Parathyroid adenoma (tissue), 2 donors: ENCODE measurements around the gene BST1.

Experiments
- H2AFZ ChIP-seq: fragments of 300-600 bp; sonication (generic); one replicate; pipeline ENCODE4 v1.7.0; 2017; ENCODE audit warnings: antibody characterized with exemption, mild to moderate bottlenecking
- H3K27ac ChIP-seq: fragments of 300-600 bp; sonication (generic); one replicate; pipeline ENCODE4 v1.7.0; 2017
- H3K27me3 ChIP-seq: fragments of 300-600 bp; sonication (generic); one replicate; pipeline ENCODE4 v1.7.0; 2017; ENCODE audit warnings: low read length; ENCODE audit not compliant: control insufficient read depth, insufficient read depth
- H3K36me3 ChIP-seq: fragments of 300-600 bp; sonication (generic); one replicate; pipeline ENCODE4 v1.7.0; 2017; ENCODE audit warnings: low read length; ENCODE audit not compliant: control insufficient read depth, insufficient read depth
- H3K4me1 ChIP-seq: fragments of 300-600 bp; sonication (generic); one replicate; pipeline ENCODE4 v1.7.0; 2017; ENCODE audit warnings: control low read depth
- H3K4me2 ChIP-seq: fragments of 300-600 bp; sonication (generic); one replicate; pipeline ENCODE4 v1.7.0; 2017; ENCODE audit warnings: low read length
- H3K4me3 ChIP-seq: fragments of 300-600 bp; sonication (generic); one replicate; pipeline ENCODE4 v1.7.0; 2017; ENCODE audit warnings: low read depth, low read length
- H3K79me2 ChIP-seq: fragments of 300-600 bp; sonication (generic); one replicate; pipeline ENCODE4 v1.7.0; 2017; ENCODE audit warnings: control low read depth
- H3K9ac ChIP-seq: fragments of 300-600 bp; sonication (generic); one replicate; pipeline ENCODE4 v1.7.0; 2017; ENCODE audit warnings: mild to moderate bottlenecking
- H3K9me3 ChIP-seq: fragments of 300-600 bp; sonication (generic); one replicate; pipeline ENCODE4 v1.7.0; 2017; ENCODE audit warnings: low read length; ENCODE audit not compliant: control insufficient read depth
- CTCF ChIP-seq: fragments of 300-600 bp; sonication (generic); IDR thresholded peaks from one replicate; pipeline ENCODE4 v1.7.0; 2017; ENCODE audit warnings: antibody characterized with exemption, mild to moderate bottlenecking
- donor health status: primary hyperparathyroidism.

BST1 gene

GRCh38 chr4:15779809-15780208 lies 76.9 kb downstream of the BST1 start:
- Histone ChIP-seq H3K27ac (no peak overlapping the region), H3K36me3 (no peaks in the 10 kb centered on the region), H3K4me2 (peak overlapping the region; percentile 72), H3K4me3 (peak overlapping the region; percentile 49), H3K27me3 (no peaks in the 10 kb centered on the region), H3K79me2 (no peaks in the 10 kb centered on the region), H3K9me3 (no peaks in the 10 kb centered on the region), H2AFZ (no peak overlapping the region), H3K9ac (no peak overlapping the region), H3K4me1 (no peaks in the 10 kb centered on the region)
- TF ChIP-seq CTCF = no peak

DNA sequence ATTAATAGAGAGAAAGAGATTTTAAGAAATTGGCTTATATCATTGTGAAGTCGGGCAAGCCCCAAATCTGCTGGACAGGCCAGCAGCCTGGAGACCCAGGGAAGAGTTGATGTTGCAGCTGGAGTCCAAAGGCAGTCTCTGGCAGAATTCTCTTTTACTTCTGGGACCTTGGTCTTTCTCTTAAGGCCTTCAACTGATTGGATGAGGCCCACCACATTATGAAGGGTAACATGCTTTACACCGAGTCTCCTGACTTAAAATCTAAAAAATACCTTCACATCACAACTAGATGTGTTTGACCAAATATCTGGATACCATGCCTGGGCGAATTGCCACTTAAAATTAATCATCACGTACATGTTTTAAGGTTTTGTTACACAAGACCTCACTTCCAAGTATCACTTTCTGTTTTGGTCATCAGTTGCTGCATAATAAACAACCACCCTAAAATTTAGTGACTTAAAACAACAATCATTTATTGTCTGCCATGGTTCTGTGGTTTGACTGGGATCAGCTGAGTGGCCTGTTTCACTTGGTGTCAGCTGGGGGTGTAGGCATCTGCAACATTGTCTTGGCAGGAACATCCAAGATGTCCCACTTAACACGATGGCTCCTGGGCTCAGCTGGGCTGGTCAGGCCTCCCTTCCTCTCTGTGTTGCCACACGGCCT lies 78.7 kb downstream of the BST1 start:
- Histone ChIP-seq H3K4me3 (no peak overlapping the region), H3K79me2 (no peaks in the 10 kb centered on the region), H3K9me3 (no peaks in the 10 kb centered on the region), H3K27ac (no peak overlapping the region), H3K36me3 (no peaks in the 10 kb centered on the region), H2AFZ (no peak overlapping the region), H3K27me3 (no peaks in the 10 kb centered on the region), H3K4me2 (no peak overlapping the region), H3K4me1 (no peaks in the 10 kb centered on the region), H3K9ac (no peak overlapping the region)
- TF ChIP-seq CTCF = no peak
